WERI-Rb-1 (cell line): ENCODE results near the gene MCM10.
"Not testable (repeated sequence)": the region's sequence is repeated elsewhere in the genome, so short reads cannot be mapped to it uniquely, and the experiment has no call there.

Experiments
- DNase-seq: peaks from one replicate; pipeline ENCODE4 v3.0.0-alpha.2; 2020
- H3K27ac ChIP-seq: fragments of 250-450 bp; sonication (Bioruptor Pico); 2 replicates; pipeline ENCODE4 v1.5.1; 2020; ENCODE audit warnings: mild to moderate bottlenecking, moderate library complexity
- H3K27me3 ChIP-seq: fragments of 250-450 bp; sonication (Bioruptor Pico); 2 replicates; pipeline ENCODE4 v1.5.1; 2021; ENCODE audit warnings: mild to moderate bottlenecking, low read depth, moderate library complexity; ENCODE audit not compliant: insufficient read depth, severe bottlenecking
- H3K36me3 ChIP-seq: fragments of 250-450 bp; sonication (Bioruptor Pico); 2 replicates; pipeline ENCODE4 v1.5.1; 2020; ENCODE audit warnings: mild to moderate bottlenecking, moderate library complexity
- H3K4me3 ChIP-seq: 2 replicates; pipeline ENCODE4 v1.5.1; 2011; ENCODE audit warnings: low read depth, mild to moderate bottlenecking, control low read depth, low read length
- H3K9me3 ChIP-seq: fragments of 250-450 bp; sonication (Bioruptor Pico); 2 replicates; pipeline ENCODE4 v1.5.1; 2021; ENCODE audit warnings: mild to moderate bottlenecking, moderate library complexity; ENCODE audit not compliant: severe bottlenecking
- CTCF ChIP-seq: IDR thresholded peaks from 2 replicates; pipeline ENCODE4 v1.5.1; 2011; ENCODE audit warnings: low read depth, mild to moderate bottlenecking, control low read depth, inconsistent platforms, low read length

MCM10 gene

DNA sequence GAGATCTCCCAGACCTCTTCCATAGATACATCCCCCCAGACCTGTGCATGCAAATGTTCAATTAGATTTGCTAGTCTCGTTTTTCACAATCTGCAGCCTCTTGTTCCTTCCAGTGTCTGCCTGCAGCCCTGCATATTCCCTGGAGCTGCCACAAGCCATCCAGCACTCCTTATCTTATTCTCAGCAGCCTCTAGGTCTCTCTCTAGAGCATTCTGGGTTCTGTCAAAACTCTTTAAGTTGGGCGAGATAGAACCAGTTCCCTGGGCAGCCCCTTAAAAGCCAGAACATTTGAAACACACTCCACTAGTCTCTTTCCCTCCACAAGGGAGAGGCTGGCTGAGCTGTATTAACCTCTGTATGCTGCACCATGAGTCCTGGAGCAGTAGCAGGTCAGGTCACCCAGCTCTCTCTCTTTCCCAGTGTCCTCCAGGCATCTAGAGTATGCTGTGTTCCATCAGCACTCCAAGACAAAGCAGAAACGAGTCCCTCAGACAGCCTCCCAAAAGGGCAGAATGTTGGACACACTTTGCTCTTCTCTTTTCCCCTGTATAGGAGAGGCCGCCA lies 20.6 kb upstream of the MCM10 start:
- TF ChIP-seq CTCF = no peak
- Histone ChIP-seq H3K27me3 (no peaks in the 10 kb centered on the region), H3K27ac (no peak overlapping the region), H3K36me3 (no peaks in the 10 kb centered on the region), H3K4me3 (no peak overlapping the region), H3K9me3 (no peaks in the 10 kb centered on the region)
- no peak for DNase-seq

DNA sequence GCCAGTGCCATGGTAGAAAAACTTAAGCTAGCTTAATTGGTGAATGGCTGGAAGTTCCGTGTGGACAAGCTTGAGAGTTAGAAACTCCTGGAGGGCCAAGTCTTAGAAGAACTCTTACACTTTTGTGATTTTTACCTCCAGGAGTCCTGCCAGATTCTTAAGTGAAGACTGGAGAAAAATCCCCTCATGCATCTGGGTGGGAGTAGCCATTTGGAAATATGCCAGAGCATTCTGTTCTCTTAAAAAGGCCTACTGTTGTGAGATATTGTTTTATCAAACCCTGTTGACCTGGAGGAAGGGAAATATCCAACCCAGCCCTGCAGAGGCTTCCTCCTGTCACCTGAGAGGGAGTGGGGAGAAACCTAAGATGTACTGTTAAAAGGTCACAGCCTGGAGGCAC lies 17.6 kb upstream of the MCM10 start:
- no peak for TF ChIP-seq CTCF
- H3K27me3 ChIP-seq = no peaks in the 10 kb centered on the region
- H3K27ac ChIP-seq = no peak overlapping the region
- no peak overlapping the region for H3K4me3 ChIP-seq
- no peaks in the 10 kb centered on the region for H3K36me3 ChIP-seq
- DNase-seq = no peak
- no peaks in the 10 kb centered on the region for H3K9me3 ChIP-seq

- H3K9me3 ChIP-seq = no peaks in the 10 kb centered on the region
- no peak for DNase-seq
- no peak for TF ChIP-seq CTCF
- H3K27me3 ChIP-seq = no peaks in the 10 kb centered on the region
- H3K27ac ChIP-seq = no peak overlapping the region
- no peaks in the 10 kb centered on the region for H3K36me3 ChIP-seq
- H3K4me3 ChIP-seq = no peak overlapping the region
These were observed 16.5 kb upstream of the MCM10 start for GRCh38 chr10:13144814-13145213.

GRCh38 chr10:13146379-13146778 lies 15.0 kb upstream of the MCM10 start:
- Histone ChIP-seq H3K36me3 (no peaks in the 10 kb centered on the region), H3K9me3 (no peaks in the 10 kb centered on the region), H3K27me3 (no peaks in the 10 kb centered on the region), H3K4me3 (no peak overlapping the region), H3K27ac (no peak overlapping the region)
- DNase-seq = no peak
- no peak for TF ChIP-seq CTCF

- DNase-seq = no peak
- H3K36me3 ChIP-seq = no peaks in the 10 kb centered on the region
- H3K27me3 ChIP-seq = no peaks in the 10 kb centered on the region
- no peak overlapping the region for H3K27ac ChIP-seq
- H3K9me3 ChIP-seq = no peaks in the 10 kb centered on the region
- TF ChIP-seq CTCF = no peak
- no peak overlapping the region for H3K4me3 ChIP-seq
These were observed 14.2 kb upstream of the MCM10 start for GRCh38 chr10:13147161-13147560.

DNA sequence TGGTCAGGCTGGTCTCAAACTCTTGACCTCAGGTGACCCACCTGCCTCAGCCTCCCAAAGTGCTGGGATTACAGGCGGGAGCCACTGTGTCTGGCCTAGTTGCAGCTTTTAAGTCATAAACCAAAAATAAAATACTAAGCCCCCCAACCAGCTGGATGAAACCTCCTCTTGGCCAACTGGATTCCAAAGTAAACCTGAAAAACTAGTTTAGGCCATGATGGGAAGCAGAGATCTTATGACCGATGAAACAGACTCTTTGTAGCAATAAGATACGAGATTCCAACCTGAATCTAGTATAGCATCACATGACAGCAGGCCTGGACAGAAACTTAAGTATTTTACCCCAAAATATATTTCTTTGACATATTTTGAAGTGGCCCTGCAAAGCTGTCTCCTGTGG lies 9.1 kb upstream of the MCM10 start:
- Histone ChIP-seq H3K27ac (no peak overlapping the region), H3K9me3 (no peaks in the 10 kb centered on the region), H3K36me3 (no peaks in the 10 kb centered on the region), H3K4me3 (no peak overlapping the region), H3K27me3 (no peaks in the 10 kb centered on the region)
- DNase-seq = no peak
- TF ChIP-seq CTCF = no peak

- not testable (repeated sequence) for H3K36me3 ChIP-seq, H3K27me3 ChIP-seq, H3K4me3 ChIP-seq, DNase-seq, H3K27ac ChIP-seq, H3K9me3 ChIP-seq
These were observed 5.5 kb upstream of the MCM10 start for GRCh38 chr10:13155860-13156259.
